Measurements from ENCODE around the gene TTYH2. TPM values are rescaled to one million over a fixed set of nuclear protein-coding genes. Genes with fewer than 3 reads are reported as not detected.

Gene TTYH2
- polyA plus RNA-seq, 1 of the 3 experiments (the other 2 are of a cell fraction), result 16.1 TPM

- H3K36me3 ChIP-seq (replicated peaks in 1 of 2; ENCODE audit: control insufficient read depth in 1 of 2, insufficient read depth in 2 of 2, low read length in 1 of 2), result no peaks in the 10 kb centered on the region
- H3K4me2 ChIP-seq, result no peak overlapping the region
- ChIA-PET CTCF (interaction anchor here (0.8 to 3.7 kb wide), 8 partner anchors 11 to 123 kb away, joined by 3 to 17 read pairs (median 4); no protein-coding TSS in a partner anchor), POLR2A (interaction anchor here (1.6 to 2.0 kb wide), 2 partner anchors 11 to 31 kb away, joined by 4 to 6 read pairs; partner anchors contain the start of gene TTYH2)
- no peak overlapping the region for H3K9ac ChIP-seq
- no peaks in the 10 kb centered on the region for H3K9me2 ChIP-seq
- H4K20me1 ChIP-seq (ENCODE audit: insufficient read depth), result no peaks in the 10 kb centered on the region
- WGBS (ENCODE audit: low lambda C conversion rate), result 75% methylated on average over 6 of the region's 6 CpGs
- peaks cover 0 to 36% of the 10 kb centered on the region in 2 experiments; a peak in 1 of 4 replicates for H3K4me1 ChIP-seq (ENCODE audit: control insufficient read depth in 1 of 2, insufficient read depth in 2 of 2, low read depth in 1 of 2, low read length in 1 of 2)
- H3K4me3 ChIP-seq (ENCODE audit: low read depth in 2 of 2, low read length in 1 of 2), result no peak overlapping the region
- DNase-seq, result no peak
- no peaks in the 10 kb centered on the region for H3F3A ChIP-seq (replicated peaks; ENCODE audit: insufficient read depth)
- no peak overlapping the region for H2AFZ ChIP-seq (ENCODE audit: low read depth)
- no peaks in the 10 kb centered on the region for H3K27me3 ChIP-seq (ENCODE audit: insufficient read depth)
- no peaks in the 10 kb centered on the region for H3K79me2 ChIP-seq (ENCODE audit: insufficient read depth)
- TF ChIP-seq FOXM1 (IDR thresholded peaks at IDR 0.05; ENCODE audit: low read depth), result no peak
- no peak for TF ChIP-seq NFIC (IDR thresholded peaks at IDR 0.05; ENCODE audit: borderline replicate concordance)
- no peak for TF ChIP-seq CTCF (IDR thresholded peaks at IDR 0.05)
- TF ChIP-seq USF1 (IDR thresholded peaks at IDR 0.05; ENCODE audit: borderline replicate concordance, low read depth), result no peak
- TF ChIP-seq GATA2 (CRISPR knock-in tag; IDR thresholded peaks at IDR 0.05), result no peak
- no peak for TF ChIP-seq RCOR1 (IDR thresholded peaks at IDR 0.05; ENCODE audit: low read length)
- TF ChIP-seq EP300 (IDR thresholded peaks at IDR 0.05; ENCODE audit: borderline replicate concordance in 1 of 2, low read depth in 1 of 2, low read length in 1 of 2), result no peak
- TF ChIP-seq SIN3A (IDR thresholded peaks at IDR 0.05; ENCODE audit: borderline replicate concordance, low read depth, low read length), result no peak
- peak overlapping the region in 1 of 2 experiments; percentile 90; a peak in 1 of 4 replicates for H3K27ac ChIP-seq (ENCODE audit: low read depth in 2 of 2, low read length in 1 of 2)
- no peaks in the 10 kb centered on the region for H3K9me3 ChIP-seq
Observed at GRCh38 chr17:74244548-74244947, 31.2 kb downstream of the TTYH2 start.

- peak; percentile 56 for DNase-seq
- H3K9me2 ChIP-seq, result no peaks in the 10 kb centered on the region
- H4K20me1 ChIP-seq (ENCODE audit: insufficient read depth), result no peaks in the 10 kb centered on the region
- no peaks in the 10 kb centered on the region for H3K36me3 ChIP-seq (replicated peaks in 1 of 2; ENCODE audit: control insufficient read depth in 1 of 2, insufficient read depth in 2 of 2, low read length in 1 of 2)
- no peaks in the 10 kb centered on the region for H3F3A ChIP-seq (replicated peaks; ENCODE audit: insufficient read depth)
- no peaks in the 10 kb centered on the region for H3K79me2 ChIP-seq (ENCODE audit: insufficient read depth)
- 83% methylated on average over 18 of the region's 21 CpGs for WGBS (ENCODE audit: low lambda C conversion rate)
- peaks cover 0 to 36% of the 10 kb centered on the region in 2 experiments; a peak in 1 of 4 replicates for H3K4me1 ChIP-seq (ENCODE audit: control insufficient read depth in 1 of 2, insufficient read depth in 2 of 2, low read depth in 1 of 2, low read length in 1 of 2)
- no peak overlapping the region; a peak in 1 of 4 replicates for H3K27ac ChIP-seq (ENCODE audit: low read depth in 2 of 2, low read length in 1 of 2)
- no peak overlapping the region for H3K4me2 ChIP-seq
- POLR2A ChIA-PET, result interaction anchor here (1.2 to 1.6 kb wide), 2 partner anchors 10 to 34 kb away, joined by 4 to 5 read pairs; no protein-coding TSS in a partner anchor
- H3K9me3 ChIP-seq, result no peaks in the 10 kb centered on the region
- no peak overlapping the region for H3K9ac ChIP-seq
- no peak overlapping the region for H2AFZ ChIP-seq (ENCODE audit: low read depth)
- no peaks in the 10 kb centered on the region for H3K27me3 ChIP-seq (ENCODE audit: insufficient read depth)
- no peak for TF ChIP-seq TCF12 (IDR thresholded peaks at IDR 0.05)
- TF ChIP-seq USF2 (IDR thresholded peaks at IDR 0.05; ENCODE audit: borderline replicate concordance, low read depth, low read length), result no peak
- no peak for TF ChIP-seq ZBTB33 (IDR thresholded peaks at IDR 0.05; ENCODE audit: borderline replicate concordance, low read depth)
- no peak for TF ChIP-seq ELF1 (IDR thresholded peaks at IDR 0.05)
- peak; percentile 54; the same call in 1 of the 2 replicates for TF ChIP-seq RCOR1 (IDR thresholded peaks at IDR 0.05; ENCODE audit: low read length)
- TF ChIP-seq YY1 (IDR thresholded peaks at IDR 0.05; ENCODE audit: low read depth), result no peak
- CTCF ChIA-PET, result interaction anchor here (0.7 to 3.7 kb wide), 9 partner anchors 10 to 135 kb away, joined by 3 to 17 read pairs (median 6); no protein-coding TSS in a partner anchor
- H3K4me3 ChIP-seq (ENCODE audit: low read depth in 2 of 2, low read length in 1 of 2), result no peak overlapping the region
Observed at GRCh38 chr17:74245145-74245831, 31.9 kb downstream of the TTYH2 start.

Measured in SK-N-SH (cell line).